Germinal center (tissue), 1 donor: ENCODE results near the gene THBS2.

Experiments
- DNase-seq: peaks from one replicate; pipeline ENCODE4 v3.0.0; 2012; ENCODE audit warnings: mixed read lengths, low spot score

The THBS2 gene

GRCh38 chr6:169249057-169249456, 4.6 kb downstream of the THBS2 start:
- DNase-seq = no peak

DNA sequence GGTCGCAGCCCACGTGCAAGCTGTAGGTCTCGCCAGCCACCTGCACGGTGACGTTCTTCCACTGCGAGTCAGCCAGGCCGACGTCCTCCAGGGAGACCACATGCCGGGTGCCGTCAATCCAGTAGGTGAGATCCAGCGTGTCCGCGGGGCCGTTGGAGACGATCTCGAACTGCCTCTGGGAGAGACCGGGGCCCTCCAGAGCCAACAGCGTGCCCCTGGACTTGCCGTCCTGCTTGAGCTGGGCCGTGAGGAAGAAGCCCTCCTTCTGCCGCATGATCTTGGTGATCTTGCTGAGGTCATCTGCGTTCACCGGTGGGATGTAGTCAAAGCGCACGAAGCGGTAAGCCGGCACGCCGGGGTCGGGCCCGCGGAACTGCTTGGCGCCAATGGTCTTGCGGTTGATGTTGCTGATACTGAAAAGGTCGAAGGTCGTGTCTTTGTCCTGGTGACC, 5.1 kb downstream of the THBS2 start:
- no peak for DNase-seq

- no peak for DNase-seq
These were observed 5.7 kb downstream of the THBS2 start for GRCh38 chr6:169247991-169248390.

DNA sequence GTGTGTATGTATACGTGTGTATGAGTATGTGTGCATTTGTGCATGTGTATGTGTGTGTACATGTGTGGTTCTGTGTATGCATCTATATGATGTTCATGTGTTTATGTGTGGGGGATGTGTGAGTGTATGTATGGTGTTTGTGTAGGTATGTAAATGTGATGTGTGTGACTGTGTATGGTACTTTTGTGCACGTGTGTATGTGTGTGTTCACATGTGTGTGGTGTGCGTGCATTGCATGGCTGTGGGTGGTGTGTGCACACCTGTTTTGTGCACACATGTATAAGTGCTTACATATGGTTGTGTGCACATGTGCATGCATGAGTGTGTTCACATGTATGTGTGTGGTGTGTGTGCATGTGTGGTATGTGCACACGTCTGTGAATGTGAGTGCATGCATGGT, 6.2 kb downstream of the THBS2 start:
- no peak for DNase-seq

DNA sequence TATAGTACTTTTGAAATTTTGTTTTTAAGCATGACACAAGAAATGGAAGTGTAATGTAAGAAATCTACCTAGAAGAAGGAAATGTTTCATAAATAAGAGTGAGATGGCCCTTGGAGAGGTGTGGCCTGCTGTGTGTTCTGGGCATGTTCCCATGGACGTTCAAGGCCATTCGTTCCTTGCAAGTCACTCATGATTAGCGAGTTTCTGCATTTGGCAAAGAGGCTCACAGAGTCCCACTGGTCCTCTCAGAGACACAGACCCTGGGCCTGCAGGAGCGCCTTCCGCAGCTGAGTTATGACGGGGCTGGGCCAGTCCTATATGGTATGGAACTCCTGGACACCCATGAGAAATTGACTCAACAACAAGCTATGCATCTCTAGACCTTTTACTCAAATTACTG, 7.2 kb downstream of the THBS2 start:
- no peak for DNase-seq

DNA sequence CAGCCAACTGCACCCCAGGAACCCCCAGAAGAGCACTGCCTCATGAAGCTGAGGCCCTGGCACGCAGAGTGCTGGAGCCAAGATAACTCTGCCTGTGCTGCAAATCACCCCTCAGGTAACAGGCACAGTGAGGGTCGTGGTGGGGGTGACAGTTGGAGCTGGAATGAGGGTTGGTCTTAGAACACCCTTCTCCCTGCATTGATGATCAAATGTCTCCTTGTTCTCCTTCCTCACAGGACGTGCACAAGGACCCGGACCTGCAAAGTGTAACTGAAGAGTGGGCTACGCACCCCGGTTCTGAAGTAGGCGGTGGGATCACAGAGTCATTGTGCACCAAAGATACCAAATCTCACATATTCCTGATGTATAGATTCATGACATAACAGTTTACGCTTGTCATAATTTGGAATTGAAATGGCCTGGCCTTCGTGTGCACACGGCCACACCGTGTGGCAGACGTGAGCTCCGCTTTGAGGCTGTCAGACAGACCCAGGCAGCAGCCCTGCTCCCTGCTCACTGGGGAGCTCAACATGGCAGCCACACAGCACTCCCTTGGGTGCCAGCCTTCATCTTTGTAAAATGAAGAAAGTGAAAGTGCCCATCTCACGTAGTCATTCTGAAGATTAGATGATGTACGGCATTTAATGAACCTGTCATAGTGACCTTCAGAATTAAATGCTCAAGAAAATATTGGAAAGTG, 8.8 kb downstream of the THBS2 start:
- no peak for DNase-seq

DNA sequence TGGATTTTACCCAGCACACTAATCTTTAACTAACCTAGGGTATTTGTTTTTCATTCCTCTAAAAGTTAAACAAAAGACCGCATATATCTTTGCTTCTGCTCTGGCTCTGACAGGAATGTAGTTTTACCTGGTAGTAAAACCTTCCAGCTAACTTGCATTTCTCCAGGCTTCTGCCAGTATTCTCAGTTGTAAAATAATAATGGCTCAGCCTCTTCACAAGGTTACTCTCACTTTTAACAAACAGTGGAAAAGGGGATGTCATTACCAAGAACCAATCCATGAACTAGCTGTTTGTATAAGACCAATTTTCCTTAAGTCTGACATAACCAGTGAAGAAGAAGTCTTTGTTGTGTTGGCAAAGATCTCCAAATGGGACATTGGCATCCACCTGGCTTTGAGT, 10.0 kb downstream of the THBS2 start:
- no peak for DNase-seq

- DNase-seq = no peak
These were observed 10.5 kb downstream of the THBS2 start for GRCh38 chr6:169243186-169243585.

- DNase-seq = no peak
These were observed 11.8 kb downstream of the THBS2 start for GRCh38 chr6:169241688-169242350.

DNA sequence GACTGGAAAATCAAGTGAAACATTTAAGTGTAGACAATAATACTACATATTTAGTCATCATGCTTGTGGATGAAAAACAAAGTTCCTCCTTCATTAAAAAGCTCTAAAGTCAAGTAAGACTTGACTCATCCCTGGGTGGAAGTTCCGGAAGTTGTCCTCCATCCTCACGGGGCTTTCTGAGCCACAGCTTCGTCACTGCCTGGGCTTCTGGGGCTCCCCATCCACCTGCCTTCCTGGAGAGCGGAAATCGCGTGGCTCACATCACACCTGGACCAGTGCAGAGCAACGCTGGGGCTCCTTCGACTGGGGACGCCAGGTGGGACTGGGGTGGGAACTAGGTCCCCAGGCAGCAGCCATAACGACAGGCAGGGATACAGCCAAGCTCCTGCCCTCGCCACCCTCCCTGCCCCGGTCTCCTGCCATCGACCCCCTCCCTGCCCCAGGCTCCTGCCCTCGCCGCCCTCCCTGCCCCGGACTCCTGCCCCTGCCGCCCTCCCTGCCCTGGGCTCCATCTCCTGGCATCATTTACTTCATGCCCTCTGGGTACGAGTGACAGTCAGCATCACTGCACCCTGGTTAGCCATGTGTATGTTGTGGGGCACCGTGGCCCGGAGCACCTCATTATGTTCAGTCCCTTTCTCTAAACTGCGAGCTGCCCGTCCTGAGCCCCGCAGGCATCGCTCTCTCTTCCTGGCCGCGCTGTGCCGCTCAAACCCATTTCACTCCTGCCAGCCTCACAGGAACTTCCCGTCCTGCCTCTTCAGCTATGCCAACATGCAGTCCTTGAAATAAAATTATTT, 12.9 kb downstream of the THBS2 start:
- DNase-seq = no peak

GRCh38 chr6:169240125-169240524, 13.5 kb downstream of the THBS2 start:
- no peak for DNase-seq

DNA sequence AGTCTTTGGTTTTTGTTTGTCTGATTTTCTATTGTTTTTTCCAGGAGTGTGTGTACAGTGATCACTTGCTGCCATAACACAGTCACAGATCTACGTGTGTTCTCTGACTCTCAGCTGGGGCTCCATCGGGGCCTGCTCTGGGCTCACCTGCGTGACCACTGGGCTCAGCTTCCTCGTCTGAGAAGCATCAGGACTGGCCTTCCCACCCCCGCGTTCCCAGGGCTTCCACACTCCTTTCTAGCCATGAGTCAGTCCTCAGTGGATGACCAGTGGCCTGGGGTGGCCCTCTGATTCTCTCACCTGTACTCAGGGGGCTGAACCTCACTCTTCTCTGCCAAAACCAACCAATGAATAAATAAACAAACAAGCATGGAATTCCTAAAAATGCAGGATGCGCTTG, 14.5 kb downstream of the THBS2 start:
- no peak for DNase-seq

DNA sequence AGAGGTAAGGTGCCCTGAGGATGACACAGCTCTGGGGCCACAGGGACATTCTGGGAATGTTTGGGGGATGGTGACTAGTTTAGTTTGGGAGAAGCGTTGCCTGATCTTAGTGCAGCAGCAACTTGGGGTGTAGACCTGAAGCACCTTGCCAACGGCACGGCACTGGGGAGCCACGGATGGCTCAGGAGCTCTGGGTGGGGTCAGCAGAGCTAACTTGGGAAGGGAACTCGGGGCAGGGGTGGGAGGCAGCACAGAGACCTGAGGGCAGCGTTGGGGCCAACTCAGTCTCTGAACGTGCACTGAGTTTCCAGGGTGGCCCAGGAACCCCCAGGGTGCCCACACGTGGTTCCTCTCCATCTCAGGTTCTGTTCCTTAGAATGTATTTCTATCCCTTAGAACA, 14.9 kb downstream of the THBS2 start:
- no peak for DNase-seq

DNA sequence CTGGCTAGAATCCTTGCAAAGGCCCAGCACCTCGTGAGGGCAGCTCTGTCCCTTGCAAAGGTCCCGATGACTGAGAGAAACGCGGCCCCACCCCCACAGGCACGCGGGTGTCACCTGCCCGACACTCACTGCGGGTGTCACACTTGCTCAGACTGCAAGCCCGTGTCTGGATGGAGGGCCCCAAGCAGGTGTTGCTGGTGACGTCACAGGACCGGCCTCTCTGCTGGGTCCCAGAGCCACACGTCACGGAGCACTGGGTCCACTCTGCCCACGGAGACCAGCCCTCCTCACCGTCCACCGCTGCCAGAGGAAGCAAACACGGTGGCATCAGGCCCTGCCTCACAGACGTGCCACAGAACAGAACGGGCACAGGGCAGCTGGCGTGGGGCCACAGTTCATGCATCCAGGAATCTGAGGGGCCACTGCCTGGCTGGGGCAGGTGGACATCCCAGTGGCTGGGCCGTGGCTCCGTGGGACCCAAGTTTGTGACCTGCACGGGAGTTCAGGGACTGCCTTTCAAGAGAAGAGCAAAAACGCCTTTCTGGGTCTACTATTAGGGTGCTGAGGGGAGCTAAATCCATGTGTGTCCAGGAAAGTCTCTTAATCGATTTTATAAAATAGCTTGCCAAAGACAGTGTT, 16.0 kb downstream of the THBS2 start:
- DNase-seq = no peak

DNA sequence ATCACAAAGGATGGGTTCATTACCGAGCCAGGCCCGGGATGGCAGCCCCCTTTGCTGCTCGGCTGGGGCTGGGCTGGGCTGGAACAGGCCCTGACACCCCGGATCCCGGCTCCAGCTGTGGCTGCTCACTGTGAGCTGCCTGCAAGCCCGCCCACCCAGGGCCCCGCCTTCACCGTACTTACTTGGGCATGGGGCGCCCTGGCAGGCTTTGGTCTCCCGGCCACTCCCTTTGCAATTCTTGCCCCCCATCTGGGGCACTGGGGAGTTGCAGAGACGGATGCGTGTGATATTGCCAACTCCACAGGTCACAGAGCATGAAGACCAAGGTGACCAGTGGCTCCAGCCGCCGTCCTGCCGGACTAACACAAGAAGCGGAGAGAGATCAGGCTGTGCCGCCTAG, 16.7 kb downstream of the THBS2 start:
- no peak for DNase-seq

DNA sequence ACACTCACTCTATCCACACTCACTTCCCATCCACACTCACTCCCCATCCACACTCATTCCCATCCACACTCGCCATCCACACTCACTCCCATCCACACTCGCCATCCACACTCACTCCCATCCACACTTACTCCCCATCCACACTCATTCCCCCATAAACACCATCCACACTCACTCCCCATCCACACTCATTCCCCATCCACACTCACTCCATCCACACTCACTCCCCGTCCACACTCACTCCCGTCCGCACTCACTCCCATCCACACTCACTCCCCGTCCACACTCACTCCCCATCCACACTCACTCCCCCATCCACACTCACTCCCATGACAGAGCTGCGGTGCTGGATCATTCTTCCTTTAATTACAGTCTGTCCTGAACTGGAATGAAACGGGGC, 17.1 kb downstream of the THBS2 start:
- DNase-seq = no peak

DNA sequence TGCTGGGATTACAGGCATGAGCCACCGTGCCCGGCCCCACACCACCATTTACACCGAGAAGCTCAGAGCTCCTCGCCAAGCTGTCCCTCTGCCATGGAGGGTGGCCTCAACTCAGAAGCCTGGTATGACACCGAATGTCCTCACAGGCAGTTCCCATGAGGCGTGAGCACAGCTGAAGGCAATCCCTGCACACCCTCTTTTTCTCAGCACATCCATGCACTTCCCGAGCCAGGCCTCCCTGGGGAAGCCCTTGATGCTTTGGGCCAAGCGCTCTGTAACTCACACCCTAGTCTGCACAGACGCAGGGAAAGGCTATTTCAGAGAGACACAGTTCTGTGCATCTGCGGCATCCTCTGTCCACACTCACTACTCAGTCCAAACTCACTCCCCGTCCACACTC, 18.4 kb downstream of the THBS2 start:
- DNase-seq = no peak

DNA sequence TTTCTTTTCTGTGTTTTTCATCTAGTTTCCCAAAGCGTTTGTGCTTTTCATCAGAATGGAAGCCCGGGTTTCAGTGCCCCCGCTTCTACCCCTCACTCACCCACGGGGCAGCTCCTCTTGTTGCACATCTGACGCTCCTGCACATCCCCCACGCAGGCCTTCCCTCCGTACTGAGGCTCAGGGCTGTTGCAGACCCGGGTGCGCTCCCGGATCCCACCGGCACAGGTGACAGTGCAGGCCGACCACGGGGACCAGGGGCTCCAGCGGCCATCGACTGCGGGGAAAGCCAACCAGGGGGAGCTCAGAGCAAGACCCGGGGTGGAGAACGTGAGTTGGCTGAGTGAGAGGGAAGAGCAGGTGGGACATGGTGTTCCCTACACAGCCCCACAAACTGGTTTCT, 19.0 kb downstream of the THBS2 start:
- no peak for DNase-seq

DNA sequence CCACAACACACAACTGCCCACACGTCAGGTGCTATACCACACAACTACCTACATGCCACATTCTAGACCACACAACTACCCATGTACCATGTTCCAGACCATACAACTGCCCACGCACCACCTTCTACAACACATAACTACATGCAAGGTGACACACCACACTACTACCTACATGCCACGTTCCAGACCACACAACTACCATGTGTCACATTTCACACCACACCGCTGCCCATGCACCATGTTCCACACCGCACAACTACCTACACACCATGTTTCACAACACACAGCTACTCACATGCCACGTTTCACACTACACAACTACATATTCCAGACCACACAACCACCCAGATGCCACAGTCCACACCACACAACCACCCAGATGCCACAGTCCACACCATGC, 19.8 kb downstream of the THBS2 start:
- DNase-seq = no peak

DNA sequence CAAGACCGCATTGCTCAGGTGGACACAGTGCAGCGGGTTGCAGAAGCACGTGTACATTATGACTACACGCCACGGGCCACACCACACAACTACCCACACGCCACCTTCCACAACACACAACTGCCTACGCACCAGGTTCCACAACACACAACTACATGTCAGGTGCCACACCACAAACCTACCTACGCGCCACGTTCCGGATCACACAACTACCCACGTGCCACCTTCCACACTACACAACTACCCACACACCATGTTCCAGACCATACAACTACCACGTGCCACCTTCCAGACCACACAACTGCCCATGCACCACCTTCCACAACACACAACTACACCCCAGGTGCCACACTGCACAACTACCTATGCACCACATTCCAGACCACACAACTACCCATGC, 20.5 kb downstream of the THBS2 start:
- no peak for DNase-seq

DNA sequence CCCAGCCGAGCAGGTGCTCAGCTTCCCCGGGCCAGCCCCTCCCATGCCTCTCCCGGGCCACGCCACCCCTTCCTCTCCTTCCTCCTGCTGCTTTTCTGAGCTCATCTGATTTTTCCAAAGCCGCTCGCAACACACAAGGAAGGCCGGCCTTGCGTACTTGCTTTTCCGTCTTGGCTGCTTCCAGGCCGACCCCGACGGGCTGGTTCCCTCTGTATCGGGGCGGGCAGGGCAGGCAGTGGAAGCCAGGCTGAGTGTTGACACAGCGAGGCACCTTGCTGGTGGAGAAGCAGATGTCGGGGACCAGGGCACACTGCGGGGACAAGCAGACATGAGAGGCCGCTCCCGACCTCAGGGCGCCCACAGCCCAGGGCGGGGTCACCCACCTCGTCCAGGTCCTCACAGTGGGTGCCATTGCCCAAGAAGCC, 21.1 kb downstream of the THBS2 start:
- DNase-seq = no peak

DNA sequence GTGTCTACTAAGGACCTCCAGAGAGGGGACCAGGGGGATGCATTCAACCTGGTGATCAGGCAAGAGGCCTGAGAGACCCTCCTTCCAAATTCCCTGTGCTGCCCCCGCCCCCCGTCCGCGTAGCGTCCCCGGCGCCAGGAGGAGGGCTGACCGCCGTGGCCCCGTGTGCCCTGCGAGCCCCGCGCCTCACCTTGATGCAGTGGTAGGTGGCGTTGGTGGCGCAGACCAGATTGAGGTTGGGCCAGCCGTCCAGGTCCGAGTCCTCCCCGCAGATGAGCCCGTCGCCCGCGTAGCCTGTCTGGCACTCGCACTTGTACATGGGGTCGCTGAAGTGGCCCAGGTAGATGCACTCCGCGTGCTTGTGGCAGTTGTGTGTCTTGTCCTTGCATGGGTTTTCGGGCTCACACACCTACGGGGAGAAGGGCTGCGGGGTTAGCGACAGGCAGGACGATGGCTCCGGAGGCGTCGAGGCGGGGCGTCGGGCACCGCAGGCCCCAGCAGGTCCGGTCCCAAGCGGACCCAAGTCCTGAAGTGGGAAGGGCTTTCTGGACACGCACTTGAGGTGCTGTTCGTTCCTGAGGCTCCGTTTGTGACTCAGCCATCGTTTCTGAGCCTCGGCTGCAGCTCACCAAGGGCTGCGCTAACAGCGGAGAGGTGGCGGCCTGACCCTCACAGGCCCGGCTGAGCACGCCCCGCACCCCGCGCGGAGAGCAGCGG, 21.7 kb downstream of the THBS2 start:
- DNase-seq = no peak
